NCI-H2196 (cell line): ENCODE data around the gene CD9.
"Not testable (repeated sequence)": the region's sequence is repeated elsewhere in the genome, so short reads cannot be mapped to it uniquely, and the experiment has no call there.

ENCODE experiments used
- DNase-seq: peaks from one replicate; lab custom pipeline; 2025; ENCODE audit not compliant: unreplicated experiment; lab: John Stamatoyannopoulos, UW

Gene CD9

GRCh38 chr12:6198556-6198955, 1.6 kb upstream of the CD9 start:
- no peak for DNase-seq

DNA sequence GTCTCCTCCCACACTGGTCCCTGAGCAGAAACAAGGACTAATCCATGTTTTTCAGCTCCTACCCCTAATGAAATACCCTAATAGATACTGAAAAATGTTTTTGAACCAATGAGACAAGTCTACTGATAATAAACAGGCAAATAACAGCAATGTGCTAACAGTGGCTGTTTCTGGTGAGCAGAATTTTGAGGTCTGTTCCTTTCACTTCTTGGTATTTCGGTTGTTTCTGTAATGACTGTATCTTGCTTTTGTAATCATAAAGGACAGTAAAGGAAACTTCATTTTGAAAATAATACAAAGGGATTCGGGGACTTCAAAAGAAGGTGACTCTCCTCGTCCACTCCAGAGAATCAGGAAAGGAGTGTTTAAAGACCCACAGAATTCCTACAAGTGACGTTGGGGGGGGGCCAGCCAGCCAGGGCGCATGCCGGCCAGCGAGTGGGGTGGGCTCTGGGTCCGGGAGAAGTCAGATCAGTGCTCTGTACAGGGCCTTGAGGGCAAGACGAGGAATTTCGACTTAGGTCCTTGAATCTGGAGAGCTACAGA, 1.1 kb upstream of the CD9 start:
- DNase-seq = no peak

GRCh38 chr12:6199531-6200255, 507 bp upstream of the CD9 start:
- no peak for DNase-seq

- DNase-seq = peak; percentile 36
These were observed 1.0 kb downstream of the CD9 start for GRCh38 chr12:6201213-6201608.

DNA sequence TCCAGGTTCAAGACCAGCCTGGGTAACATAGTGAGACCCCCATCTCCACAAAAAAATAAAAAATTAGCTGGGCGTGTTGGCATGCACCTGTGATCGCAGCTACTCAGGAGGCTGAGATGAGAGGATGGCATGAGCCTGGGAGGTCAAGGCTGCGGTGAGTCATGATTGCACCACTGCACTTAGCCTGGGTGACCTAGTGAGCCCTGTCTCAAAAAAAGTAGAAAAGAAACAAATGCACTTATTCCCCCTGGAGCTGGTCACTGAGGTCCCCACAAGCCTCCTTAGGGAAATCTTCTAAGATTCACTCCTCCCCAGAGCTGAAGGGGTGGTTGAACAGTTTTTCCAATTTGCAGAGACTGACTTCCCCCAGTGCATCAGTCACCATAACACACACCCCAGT, 1.6 kb downstream of the CD9 start:
- DNase-seq = no peak

DNA sequence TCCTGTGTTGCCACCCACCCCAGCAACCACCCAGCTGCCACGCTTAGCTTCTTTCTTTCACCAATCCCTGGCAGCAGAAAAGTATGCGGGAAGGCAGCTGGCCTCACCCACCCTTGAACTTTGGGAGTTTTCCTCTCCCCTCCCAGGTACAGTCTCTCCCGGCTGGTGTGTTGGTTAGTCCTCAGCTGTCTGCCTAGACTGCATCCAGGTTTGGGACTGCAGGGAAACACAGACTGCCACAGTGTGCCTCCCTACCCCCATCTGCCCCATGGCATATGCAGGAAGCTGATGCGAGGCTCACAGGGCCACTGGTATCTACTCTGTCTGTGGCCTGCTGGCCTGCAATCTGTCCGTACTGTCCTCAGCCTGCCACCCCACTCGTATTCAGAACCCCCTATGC, 2.1 kb downstream of the CD9 start:
- DNase-seq = no peak

GRCh38 chr12:6202846-6203245, 2.6 kb downstream of the CD9 start:
- DNase-seq = no peak

GRCh38 chr12:6203601-6204000, 3.4 kb downstream of the CD9 start:
- no peak for DNase-seq

- DNase-seq = no peak
These were observed 4.4 kb downstream of the CD9 start for GRCh38 chr12:6204533-6205143.

- DNase-seq = no peak
These were observed 4.9 kb downstream of the CD9 start for GRCh38 chr12:6205144-6205539.

DNA sequence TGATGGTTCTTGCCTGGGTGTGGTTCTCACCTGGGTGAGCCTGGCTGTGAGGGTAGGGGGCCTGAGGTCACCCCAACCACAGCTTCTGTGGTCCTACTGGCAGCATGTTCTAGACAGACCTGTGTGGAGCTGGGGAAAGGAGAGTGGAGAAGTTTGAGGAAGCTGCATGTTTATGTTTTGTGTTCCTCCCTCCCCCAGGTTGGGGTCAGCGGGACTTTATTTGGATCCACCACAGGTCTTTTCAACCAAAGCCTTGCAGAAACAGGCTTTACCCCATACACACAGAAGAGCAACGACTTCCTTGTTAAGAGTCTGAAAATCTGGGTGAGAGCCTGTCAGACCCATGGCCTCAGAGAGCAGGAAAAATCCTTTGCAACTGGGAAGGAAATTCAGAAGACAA, 5.6 kb downstream of the CD9 start:
- no peak for DNase-seq

DNA sequence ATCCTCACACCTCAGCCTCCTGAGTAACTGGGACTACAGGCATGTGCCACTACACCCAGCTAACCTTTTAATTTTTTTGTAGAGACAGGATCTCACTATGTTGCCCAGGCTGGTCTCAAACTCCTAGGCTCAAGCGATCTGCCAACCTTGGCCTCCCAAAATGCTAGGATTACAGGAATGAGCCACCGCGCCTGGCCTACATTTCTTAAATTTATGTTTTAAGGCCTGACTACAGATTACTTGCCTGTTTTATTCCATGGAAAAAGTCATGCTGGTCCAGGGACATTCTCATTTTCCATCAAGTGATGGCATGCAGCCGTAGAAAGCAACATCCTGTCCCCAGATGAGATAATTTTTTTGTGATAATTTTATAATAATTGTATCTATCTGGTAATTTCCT, 6.1 kb downstream of the CD9 start:
- DNase-seq = no peak

DNA sequence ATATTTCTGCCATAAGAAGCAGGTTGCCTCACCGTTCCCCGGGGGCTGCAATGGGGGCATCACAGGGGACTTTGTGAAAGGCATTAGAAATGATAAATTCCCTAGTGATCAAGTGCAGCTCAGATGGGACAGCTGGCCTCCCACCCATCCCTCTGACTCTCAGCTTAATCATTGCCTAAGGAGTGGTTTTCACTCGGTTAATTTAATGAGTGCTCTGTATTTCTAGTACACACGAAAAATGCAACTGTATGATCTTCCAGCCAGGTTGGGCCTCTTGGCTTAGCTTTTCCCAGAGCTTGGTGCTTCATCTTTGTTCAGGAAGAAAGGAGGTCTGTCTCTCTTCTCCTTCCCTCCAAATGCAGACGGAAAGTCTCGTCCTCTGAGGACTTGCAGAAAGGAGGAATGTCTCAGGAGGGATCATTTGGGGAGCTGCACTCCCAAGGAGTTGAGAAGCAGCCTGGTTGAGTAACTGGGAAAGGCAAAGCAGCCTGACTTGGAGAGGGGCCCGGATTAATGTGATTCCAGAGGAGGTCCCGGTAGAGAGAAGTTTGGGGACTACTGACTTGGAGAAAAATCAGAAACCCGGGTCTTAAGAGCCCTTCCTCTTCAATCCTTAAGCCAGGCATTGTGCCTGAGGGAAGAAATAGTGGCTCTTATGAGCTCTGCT, 7.2 kb downstream of the CD9 start:
- no peak for DNase-seq

- no peak for DNase-seq
These were observed 7.9 kb downstream of the CD9 start for GRCh38 chr12:6208130-6208529.

DNA sequence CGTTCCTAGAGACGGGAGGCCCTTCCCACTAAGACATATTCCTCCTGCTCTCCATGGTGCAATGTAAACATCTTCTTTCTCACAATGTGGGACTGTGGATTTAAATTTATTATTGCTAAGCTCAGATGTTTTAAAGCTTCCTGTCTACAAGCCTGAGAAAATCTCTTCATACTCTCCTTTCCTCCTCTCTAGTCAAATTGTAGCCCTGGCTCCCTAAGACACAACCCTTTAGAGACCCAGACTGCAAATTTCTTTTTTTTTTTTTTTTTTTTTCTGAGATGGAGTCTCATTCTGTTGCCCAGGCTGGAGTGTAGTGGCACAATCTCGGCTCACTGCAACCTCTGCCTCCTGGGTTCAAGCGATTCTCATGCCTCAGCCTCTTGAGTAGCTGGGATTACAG, 9.2 kb downstream of the CD9 start:
- not testable (repeated sequence) for DNase-seq

GRCh38 chr12:6211421-6211869, 11.2 kb downstream of the CD9 start:
- no peak for DNase-seq

- no peak for DNase-seq
These were observed 11.9 kb downstream of the CD9 start for GRCh38 chr12:6212086-6212485.

DNA sequence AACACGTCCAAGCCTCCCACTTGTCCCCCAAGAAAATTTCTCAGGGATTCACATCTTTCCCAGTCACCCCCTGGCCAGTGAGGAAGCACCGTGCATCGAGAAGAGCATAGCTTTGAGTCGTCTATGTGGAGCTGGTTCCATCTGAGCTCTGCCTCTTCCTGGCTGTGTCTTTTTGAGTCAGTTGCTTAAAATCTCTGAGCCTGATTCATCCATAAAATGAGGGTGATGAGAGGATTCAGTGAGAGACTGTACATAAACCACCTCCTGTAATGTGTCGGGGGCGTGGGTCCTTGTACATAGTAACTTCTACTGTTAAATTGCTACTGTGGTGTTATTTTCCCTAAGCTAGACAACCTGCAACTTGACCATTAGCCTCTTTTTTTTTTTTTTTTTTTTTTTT, 13.8 kb downstream of the CD9 start:
- DNase-seq = no peak

DNA sequence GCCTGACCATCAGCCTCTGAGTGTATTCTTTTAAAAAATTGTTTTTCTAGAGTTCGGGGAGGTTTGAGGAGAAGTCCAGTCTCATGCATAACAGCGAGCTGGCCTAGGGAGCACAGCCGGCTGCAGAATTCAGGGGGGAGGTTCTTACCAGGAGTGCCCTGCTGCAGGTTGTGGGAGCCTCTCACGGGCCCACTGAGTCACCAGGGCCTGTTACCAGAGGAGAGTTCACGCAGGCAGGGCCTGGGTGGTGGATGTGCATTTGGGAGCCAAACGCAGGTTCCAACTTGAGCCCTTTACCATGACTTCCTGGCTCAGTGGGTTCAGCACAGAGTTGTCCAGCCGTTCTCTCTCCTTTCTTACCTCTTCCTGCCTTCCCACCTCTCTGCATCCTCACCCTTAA, 14.4 kb downstream of the CD9 start:
- DNase-seq = no peak

DNA sequence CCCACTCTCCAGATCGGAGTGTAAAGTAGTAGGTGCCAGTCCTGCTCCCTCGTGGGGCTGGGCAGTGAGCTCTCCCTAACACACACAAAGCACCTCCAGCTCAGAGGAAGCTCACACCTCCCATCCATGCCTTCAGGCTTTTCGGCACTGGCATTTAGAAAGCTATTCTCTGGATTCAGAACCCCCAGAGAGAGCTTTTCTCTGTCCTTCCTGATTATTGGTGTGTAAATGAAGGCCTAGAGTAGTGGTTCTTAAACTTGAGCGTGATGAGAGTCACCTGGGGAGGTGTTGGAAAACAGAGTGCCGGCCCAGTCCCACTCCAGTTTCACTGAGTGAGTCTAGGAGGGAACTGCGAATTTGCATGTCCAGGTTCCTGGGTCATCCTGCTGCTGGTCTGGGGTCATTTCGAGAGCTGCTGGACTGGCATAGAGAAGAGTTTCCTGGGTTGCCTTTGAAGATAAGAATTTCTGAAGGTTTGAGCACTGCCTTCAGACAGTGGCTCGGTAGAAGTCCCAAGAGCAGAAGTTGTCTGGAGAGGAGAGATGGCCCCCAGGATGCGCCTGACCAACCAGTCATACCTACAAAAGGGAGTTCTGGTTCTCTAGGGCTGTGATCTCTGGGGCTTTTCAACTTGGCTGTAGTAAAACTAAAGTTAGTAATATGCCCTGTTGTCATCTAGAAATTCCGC, 15.1 kb downstream of the CD9 start:
- no peak for DNase-seq

DNA sequence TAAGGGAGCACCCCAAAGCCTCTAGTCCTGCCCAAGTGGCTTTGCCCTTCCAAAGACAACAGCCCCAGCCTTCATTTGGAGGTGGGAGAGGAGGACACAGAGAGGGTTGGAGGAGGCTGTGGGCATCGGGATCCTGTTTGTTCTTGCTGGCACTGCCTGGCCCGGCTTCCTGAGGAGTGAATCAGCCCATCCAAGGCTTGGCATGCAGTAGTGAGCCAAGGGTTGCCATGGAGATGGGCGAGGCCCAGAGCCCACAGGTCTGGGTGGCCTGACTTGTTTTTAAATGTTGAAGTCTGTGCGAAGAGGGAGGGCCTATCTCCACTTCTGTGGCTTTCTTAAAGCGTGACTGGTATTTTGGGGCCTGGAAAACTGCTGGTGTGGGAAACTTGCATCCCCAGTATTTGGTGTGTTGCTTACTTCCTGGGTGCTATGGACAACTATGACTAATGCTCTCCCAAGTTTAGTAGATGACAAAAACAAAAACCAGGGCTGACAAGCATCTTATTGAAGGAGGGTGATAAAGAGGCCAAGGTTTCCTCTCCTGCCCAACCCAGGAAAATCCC, 15.8 kb downstream of the CD9 start:
- DNase-seq = peak; percentile 68
